CD4-positive, alpha-beta T cell treated with Interleukin-17A for 1 hour (primary cell): ENCODE data around the gene PLXNB1.
"Not testable (repeated sequence)": the region's sequence is repeated elsewhere in the genome, so short reads cannot be mapped to it uniquely, and the experiment has no call there.

Experiments used
- DNase-seq: peaks from one replicate; pipeline ENCODE4 v3.0.0-alpha.2; 2020

Gene PLXNB1

GRCh38 chr3:48404440-48405342 is 25.2 kb downstream of the PLXNB1 start:
- no peak for DNase-seq

GRCh38 chr3:48403533-48404439 is 26.1 kb downstream of the PLXNB1 start:
- no peak for DNase-seq

GRCh38 chr3:48402907-48403306 is 27.0 kb downstream of the PLXNB1 start:
- no peak for DNase-seq

- DNase-seq, result no peak
These were observed 27.6 kb downstream of the PLXNB1 start for GRCh38 chr3:48402281-48402732.

GRCh38 chr3:48401434-48401901 is 28.4 kb downstream of the PLXNB1 start:
- not testable (repeated sequence) for DNase-seq

GRCh38 chr3:48400824-48401433 is 29.0 kb downstream of the PLXNB1 start:
- DNase-seq, result peak; percentile 85

- DNase-seq, result no peak
These were observed 30.3 kb downstream of the PLXNB1 start for GRCh38 chr3:48399387-48400172.

GRCh38 chr3:48398701-48399386 is 31.0 kb downstream of the PLXNB1 start:
- DNase-seq, result no peak

GRCh38 chr3:48397767-48398681 is 31.9 kb downstream of the PLXNB1 start:
- DNase-seq, result no peak

GRCh38 chr3:48395714-48396113 is 34.2 kb downstream of the PLXNB1 start:
- no peak for DNase-seq

- no peak for DNase-seq
These were observed 35.5 kb downstream of the PLXNB1 start for GRCh38 chr3:48394391-48394790.

- DNase-seq, result no peak
These were observed 40.9 kb downstream of the PLXNB1 start for GRCh38 chr3:48388966-48389365.

- no peak for DNase-seq
These were observed 42.3 kb downstream of the PLXNB1 start for GRCh38 chr3:48387634-48388033.

GRCh38 chr3:48372862-48373435 is 56.9 kb downstream of the PLXNB1 start:
- DNase-seq, result no peak

GRCh38 chr3:48372377-48372770 is 57.5 kb downstream of the PLXNB1 start:
- DNase-seq, result no peak

GRCh38 chr3:48371651-48372376 is 58.1 kb downstream of the PLXNB1 start, which contains the start of gene FBXW12:
TSS of gene FBXW12 (plus strand) at chr3:48372219. CDS start at chr3:48372768, 549 bp downstream.
- no peak for DNase-seq

GRCh38 chr3:48370333-48370713 is 59.6 kb downstream of the PLXNB1 start:
- DNase-seq, result no peak

GRCh38 chr3:48369693-48370332 is 60.1 kb downstream of the PLXNB1 start:
- no peak for DNase-seq

- DNase-seq, result no peak
These were observed 62.7 kb downstream of the PLXNB1 start for GRCh38 chr3:48367201-48367600.
